ENCODE measurements around the gene FAM50A. TPM values are rescaled to one million over a fixed set of nuclear protein-coding genes. Genes with fewer than 3 reads are reported as not detected.

The FAM50A gene
- total RNA-seq, 1 donor from 2014 or later: 57.6 TPM

DNA sequence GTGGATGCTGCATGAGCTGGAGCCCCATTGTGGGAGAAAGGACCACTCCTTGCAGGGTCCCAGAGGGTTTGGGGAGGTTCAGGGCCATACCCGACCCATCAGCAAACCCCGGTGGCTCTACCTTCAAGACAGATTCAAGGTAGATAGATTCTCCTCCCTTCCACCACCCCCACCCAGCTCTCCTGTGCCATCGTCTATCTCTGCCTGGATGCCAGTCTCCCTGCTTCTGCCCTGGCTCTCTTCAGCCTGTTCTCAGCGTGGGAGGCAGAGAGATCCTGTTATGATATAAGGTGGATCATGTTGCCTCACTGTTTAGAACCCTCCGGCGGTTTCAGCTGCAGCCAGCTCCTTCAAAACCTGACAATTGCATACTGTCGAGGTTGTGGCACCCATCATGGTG, 29.7 kb downstream of the FAM50A start:
- peaks cover 2% of the 10 kb centered on the region for H3K4me1 Mint-ChIP-seq

DNA sequence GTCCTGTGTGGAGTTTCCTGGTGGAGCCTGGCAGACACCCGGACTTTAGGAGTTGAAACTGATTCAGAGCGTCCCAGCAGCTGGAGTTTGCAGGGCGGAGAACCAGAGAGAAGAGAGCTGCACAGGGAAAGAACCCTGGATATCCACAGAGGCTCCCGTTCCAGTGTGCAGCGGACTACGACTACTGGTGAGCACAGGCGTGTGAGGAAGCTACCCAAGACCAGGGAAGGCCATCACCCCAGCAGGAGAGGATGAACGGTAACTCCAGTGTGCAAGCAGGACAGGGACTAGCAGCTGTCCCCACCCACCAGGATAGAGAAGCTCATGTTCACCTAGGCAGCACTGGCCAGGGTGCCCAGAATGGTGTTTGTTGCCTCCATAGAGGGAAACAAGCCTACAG, 32.9 kb downstream of the FAM50A start:
- H3K4me3 Mint-ChIP-seq: no peak overlapping the region

More for the DNA sequence above, 29.7 kb downstream of the FAM50A start:
- no peak overlapping the region for H3K4me3 Mint-ChIP-seq
- H3K27ac Mint-ChIP-seq: no peak overlapping the region
- peaks cover 12% of the 10 kb centered on the region for H3K36me3 Mint-ChIP-seq
- H3K9me3 Mint-ChIP-seq: peaks cover 12% of the 10 kb centered on the region
- TF ChIP-seq, protein P1, sequence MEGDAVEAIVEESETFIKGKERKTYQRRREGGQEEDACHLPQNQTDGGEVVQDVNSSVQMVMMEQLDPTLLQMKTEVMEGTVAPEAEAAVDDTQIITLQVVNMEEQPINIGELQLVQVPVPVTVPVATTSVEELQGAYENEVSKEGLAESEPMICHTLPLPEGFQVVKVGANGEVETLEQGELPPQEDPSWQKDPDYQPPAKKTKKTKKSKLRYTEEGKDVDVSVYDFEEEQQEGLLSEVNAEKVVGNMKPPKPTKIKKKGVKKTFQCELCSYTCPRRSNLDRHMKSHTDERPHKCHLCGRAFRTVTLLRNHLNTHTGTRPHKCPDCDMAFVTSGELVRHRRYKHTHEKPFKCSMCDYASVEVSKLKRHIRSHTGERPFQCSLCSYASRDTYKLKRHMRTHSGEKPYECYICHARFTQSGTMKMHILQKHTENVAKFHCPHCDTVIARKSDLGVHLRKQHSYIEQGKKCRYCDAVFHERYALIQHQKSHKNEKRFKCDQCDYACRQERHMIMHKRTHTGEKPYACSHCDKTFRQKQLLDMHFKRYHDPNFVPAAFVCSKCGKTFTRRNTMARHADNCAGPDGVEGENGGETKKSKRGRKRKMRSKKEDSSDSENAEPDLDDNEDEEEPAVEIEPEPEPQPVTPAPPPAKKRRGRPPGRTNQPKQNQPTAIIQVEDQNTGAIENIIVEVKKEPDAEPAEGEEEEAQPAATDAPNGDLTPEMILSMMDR (IDR thresholded peaks at IDR 0.05; ENCODE audit: unreplicated experiment): no peak
- DNase-seq (ENCODE audit: low spot score in 2 of 2, unreplicated experiment in 2 of 2): no peak
- no peaks in the 10 kb centered on the region for H3K27me3 Mint-ChIP-seq (ENCODE audit: low read depth)

GRCh38 chrX:154477891-154478477, 34.0 kb downstream of the FAM50A start:
- H3K9me3 Mint-ChIP-seq: peaks cover 12% of the 10 kb centered on the region
- peak overlapping the region; percentile 73 for H3K4me3 Mint-ChIP-seq
- TF ChIP-seq, protein P1 (IDR thresholded peaks at IDR 0.05; ENCODE audit: unreplicated experiment): no peak
- peaks cover 2% of the 10 kb centered on the region for H3K4me1 Mint-ChIP-seq
- H3K27ac Mint-ChIP-seq: peak overlapping the region; percentile 12
- DNase-seq (ENCODE audit: low spot score in 2 of 2, unreplicated experiment in 2 of 2): no peak
- H3K36me3 Mint-ChIP-seq: peaks cover 12% of the 10 kb centered on the region
- H3K27me3 Mint-ChIP-seq (ENCODE audit: low read depth): no peaks in the 10 kb centered on the region

More for the DNA sequence above, 32.9 kb downstream of the FAM50A start:
- H3K27me3 Mint-ChIP-seq (ENCODE audit: low read depth): no peaks in the 10 kb centered on the region
- peaks cover 12% of the 10 kb centered on the region for H3K9me3 Mint-ChIP-seq
- no peak overlapping the region for H3K27ac Mint-ChIP-seq
- H3K36me3 Mint-ChIP-seq: peaks cover 12% of the 10 kb centered on the region
- H3K4me1 Mint-ChIP-seq: peaks cover 2% of the 10 kb centered on the region
- TF ChIP-seq, protein P1 (IDR thresholded peaks at IDR 0.05; ENCODE audit: unreplicated experiment): no peak
- no peak for DNase-seq (ENCODE audit: low spot score in 2 of 2, unreplicated experiment in 2 of 2)

DNA sequence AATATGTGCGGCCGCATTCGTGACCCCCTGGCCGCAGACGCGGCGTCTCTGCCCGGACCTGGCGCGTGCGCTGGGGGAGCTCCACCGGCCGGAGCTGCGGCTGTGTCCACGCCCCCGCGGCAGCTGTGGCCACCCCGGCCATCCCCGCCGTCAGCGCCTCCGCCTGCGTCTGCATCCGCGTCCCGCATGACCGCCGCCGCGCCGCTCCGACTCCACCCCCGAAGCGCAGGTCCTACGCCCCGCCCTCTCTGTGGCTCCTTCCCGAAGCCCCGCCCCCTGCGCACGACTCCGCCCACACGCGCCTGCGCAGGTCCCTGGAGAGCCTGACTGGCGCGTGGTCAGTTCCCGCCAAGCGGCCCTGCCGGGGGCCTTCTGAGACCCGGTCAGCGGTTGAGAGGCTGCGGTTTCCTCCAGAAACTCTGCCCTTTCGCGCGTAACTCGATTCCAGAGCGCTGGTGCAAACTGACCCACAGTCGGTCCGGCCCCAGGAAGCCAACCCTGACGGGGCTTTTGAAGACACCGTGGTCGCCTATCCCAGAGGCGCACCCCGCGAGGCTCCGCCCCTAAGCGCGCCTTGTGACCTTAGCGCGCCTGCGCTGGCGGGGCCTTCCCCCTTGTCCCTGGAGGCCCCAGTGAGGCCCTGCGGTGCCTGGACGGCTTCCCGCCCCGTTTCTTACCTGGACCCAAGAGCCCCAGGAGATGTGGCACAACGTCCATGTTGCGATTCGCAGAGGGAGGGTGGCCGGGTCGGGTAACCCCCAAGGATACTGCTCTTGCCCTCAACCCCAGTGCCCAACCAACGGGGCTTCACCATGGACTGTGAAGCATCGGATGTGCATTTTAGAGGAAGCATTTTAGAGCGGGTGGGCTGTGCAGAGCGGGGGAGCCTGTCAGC, 35.0 kb downstream of the FAM50A start, which contains the start of gene LAGE3:
Gene LAGE3 (minus strand): TSS at position 554 of the 895 bp plus-strand sequence. CDS start 366 bp downstream, at position 188.
- Mint-ChIP-seq H3K4me3 (peak within 1 kb of the TSS; percentile 73), H3K36me3 (peaks cover 5% of the 10 kb centered on the region), H3K4me1 (peaks cover 2% of the 10 kb centered on the region), H3K27me3 (ENCODE audit: low read depth) (no peaks in the 10 kb centered on the region), H3K9me3 (peaks cover 8% of the 10 kb centered on the region), H3K27ac (peak within 1 kb of the TSS; percentile 12)
- DNase-seq (ENCODE audit: low spot score in 2 of 2, unreplicated experiment in 2 of 2): peak; percentile 84 to 95
- TF ChIP-seq, protein P1 (IDR thresholded peaks at IDR 0.05; ENCODE audit: unreplicated experiment): no peak

- Mint-ChIP-seq H3K27ac (no peak overlapping the region), H3K27me3 (ENCODE audit: low read depth) (no peaks in the 10 kb centered on the region), H3K36me3 (no peaks in the 10 kb centered on the region), H3K4me1 (peaks cover 2% of the 10 kb centered on the region), H3K4me3 (no peak overlapping the region), H3K9me3 (peaks cover 4% of the 10 kb centered on the region)
- no peak for DNase-seq (ENCODE audit: low spot score in 2 of 2, unreplicated experiment in 2 of 2)
- TF ChIP-seq, protein P1 (IDR thresholded peaks at IDR 0.05; ENCODE audit: unreplicated experiment): no peak
Observed at GRCh38 chrX:154481195-154481594, 37.3 kb downstream of the FAM50A start.
